AG09309 (cell line): ENCODE measurements around the gene GPR161.

Source experiments
- DNase-seq: peaks from one replicate; pipeline ENCODE4 v3.0.0-alpha.2; 2010; ENCODE audit warnings: low read depth
- H3K4me3 ChIP-seq: 2 replicates; pipeline ENCODE4 v1.5.1; 2011; ENCODE audit warnings: mild to moderate bottlenecking, low read depth, low read length, moderate library complexity; ENCODE audit not compliant: control insufficient read depth
- TF ChIP-seq, protein P1 (sequence below): IDR thresholded peaks from 2 replicates; pipeline ENCODE4 v1.5.1; 2011; ENCODE audit warnings: mild to moderate bottlenecking, low read depth, low read length, inconsistent platforms; ENCODE audit not compliant: insufficient read depth, control insufficient read depth; ENCODE audit errors: missing control alignments

GPR161 gene

GRCh38 chr1:168101336-168101735 lies 35.4 kb downstream of the GPR161 start:
- TF ChIP-seq, protein P1, sequence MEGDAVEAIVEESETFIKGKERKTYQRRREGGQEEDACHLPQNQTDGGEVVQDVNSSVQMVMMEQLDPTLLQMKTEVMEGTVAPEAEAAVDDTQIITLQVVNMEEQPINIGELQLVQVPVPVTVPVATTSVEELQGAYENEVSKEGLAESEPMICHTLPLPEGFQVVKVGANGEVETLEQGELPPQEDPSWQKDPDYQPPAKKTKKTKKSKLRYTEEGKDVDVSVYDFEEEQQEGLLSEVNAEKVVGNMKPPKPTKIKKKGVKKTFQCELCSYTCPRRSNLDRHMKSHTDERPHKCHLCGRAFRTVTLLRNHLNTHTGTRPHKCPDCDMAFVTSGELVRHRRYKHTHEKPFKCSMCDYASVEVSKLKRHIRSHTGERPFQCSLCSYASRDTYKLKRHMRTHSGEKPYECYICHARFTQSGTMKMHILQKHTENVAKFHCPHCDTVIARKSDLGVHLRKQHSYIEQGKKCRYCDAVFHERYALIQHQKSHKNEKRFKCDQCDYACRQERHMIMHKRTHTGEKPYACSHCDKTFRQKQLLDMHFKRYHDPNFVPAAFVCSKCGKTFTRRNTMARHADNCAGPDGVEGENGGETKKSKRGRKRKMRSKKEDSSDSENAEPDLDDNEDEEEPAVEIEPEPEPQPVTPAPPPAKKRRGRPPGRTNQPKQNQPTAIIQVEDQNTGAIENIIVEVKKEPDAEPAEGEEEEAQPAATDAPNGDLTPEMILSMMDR: no peak
- no peak for DNase-seq
- H3K4me3 ChIP-seq: no peak overlapping the region

GRCh38 chr1:168100315-168101002 lies 36.3 kb downstream of the GPR161 start:
- no peak for DNase-seq
- H3K4me3 ChIP-seq: no peak overlapping the region
- TF ChIP-seq, protein P1: no peak

DNA sequence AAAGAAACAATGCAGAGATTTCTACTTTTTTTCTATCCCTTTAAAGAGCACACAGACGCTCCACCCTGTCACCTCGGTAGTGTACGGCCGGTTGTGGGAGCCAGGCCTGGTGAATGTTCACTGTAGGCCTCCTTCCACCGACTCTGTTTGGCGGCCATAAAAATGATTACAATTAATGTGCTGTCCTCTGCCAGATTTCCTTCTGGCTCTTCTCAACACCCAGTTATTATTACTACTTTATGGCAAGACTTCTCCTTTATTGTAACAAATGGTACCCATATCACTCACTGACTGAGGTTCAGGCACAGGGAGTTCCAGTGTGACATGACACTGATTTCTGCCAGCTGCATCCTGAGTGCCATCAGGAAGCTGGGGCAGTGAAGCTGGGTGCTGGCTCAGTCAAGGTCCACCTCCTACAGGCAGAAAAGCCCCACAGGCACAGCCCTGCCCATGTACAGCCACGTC lies 37.4 kb downstream of the GPR161 start:
- no peak for DNase-seq
- H3K4me3 ChIP-seq: no peak overlapping the region
- TF ChIP-seq, protein P1: no peak

GRCh38 chr1:168098534-168099320 lies 38.0 kb downstream of the GPR161 start:
- no peak overlapping the region for H3K4me3 ChIP-seq
- no peak for DNase-seq
- TF ChIP-seq, protein P1: no peak

- no peak for DNase-seq
- TF ChIP-seq, protein P1: no peak
- H3K4me3 ChIP-seq: no peak overlapping the region
These were observed 38.7 kb downstream of the GPR161 start for GRCh38 chr1:168097921-168098528.

DNA sequence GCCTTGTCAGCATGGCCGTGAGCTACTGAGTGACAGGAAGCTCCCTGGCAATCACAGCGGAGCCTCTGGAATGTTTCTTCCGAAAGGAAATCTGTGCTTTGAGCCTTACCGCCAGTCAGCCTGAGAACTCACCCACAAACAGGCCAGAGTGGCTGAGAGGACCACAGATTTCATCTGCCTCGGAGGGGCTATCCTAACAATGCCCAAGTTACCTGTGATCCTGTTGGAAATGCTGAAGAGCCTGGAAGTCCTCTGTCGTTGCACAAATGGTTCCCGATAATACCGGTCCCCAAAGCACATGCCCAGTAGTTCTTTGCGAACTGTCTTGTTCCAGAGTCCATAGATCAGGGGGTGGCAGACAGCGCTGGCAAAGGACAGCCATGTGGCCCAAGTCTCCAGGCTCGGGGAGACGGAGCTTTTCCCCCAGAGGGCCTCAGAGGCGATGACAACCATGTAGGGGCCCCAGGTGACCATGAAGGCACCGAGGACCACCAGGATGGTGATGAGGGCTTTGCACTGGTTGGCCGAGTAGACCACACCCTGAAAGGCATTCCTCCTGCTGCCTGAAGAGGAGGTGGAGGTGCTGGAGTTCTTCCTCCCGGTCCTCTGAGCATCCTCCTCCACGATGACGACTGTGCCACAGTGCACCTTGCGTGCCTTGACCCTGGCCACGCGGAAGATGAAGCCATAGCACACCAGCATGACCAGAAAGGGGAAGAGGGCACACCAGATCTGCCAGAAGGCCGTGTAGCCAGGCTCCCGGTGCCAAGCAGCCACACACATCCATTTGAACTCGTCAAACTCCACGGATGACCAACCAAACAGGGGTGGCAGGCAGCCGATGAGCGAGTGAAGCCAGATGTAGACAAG lies 40.2 kb downstream of the GPR161 start:
- no peak for DNase-seq
- TF ChIP-seq, protein P1: no peak
- H3K4me3 ChIP-seq: no peak overlapping the region
